ENCODE results near the gene JAZF1.

- TF ChIP-seq CTCF (IDR thresholded peaks at IDR 0.05; ENCODE audit: low read depth, low read length, poor library complexity, severe bottlenecking) (no peak), EZH2phosphoT487 (IDR thresholded peaks at IDR 0.05; ENCODE audit: borderline replicate concordance, low read length) (no peak)
These were observed 114.8 kb downstream of the JAZF1 start for GRCh38 chr7:28065721-28066285.

Data from DOHH2 (cell line).